ENCODE measurements around the gene EDARADD. TPM values are rescaled to one million over a fixed set of nuclear protein-coding genes. Genes with fewer than 3 reads are reported as not detected.

Gene EDARADD
- total RNA-seq, 3 donors from 2014 or later, result 0.32 to 27.1 (median 20.3) TPM

GRCh38 chr1:236416165-236416564 is 22.1 kb downstream of the EDARADD start:
- TF ChIP-seq POLR2A (IDR thresholded peaks at IDR 0.05) (no peak), POLR2AphosphoS5 (IDR thresholded peaks at IDR 0.05) (no peak), CTCF (IDR thresholded peaks at IDR 0.05) (no peak)
- Histone ChIP-seq H3K4me1 (no peaks in the 10 kb centered on the region), H3K36me3 (no peaks in the 10 kb centered on the region), H3K27ac (no peak overlapping the region), H3K4me3 (no peak overlapping the region), H3K27me3 (no peaks in the 10 kb centered on the region), H3K9me3 (no peaks in the 10 kb centered on the region)
- DNase-seq (ENCODE audit: low spot score in 2 of 2), result no peak
- intact Hi-C loops (cut with DNase I; ENCODE audit: low total_unique reads), result no loop called here

GRCh38 chr1:236417336-236417735 is 23.2 kb downstream of the EDARADD start:
- intact Hi-C loops (cut with DNase I; ENCODE audit: low total_unique reads), result no loop called here
- H3K4me3 ChIP-seq, result no peak overlapping the region
- H3K36me3 ChIP-seq, result no peaks in the 10 kb centered on the region
- no peak for DNase-seq (ENCODE audit: low spot score in 2 of 2)
- H3K27me3 ChIP-seq, result no peaks in the 10 kb centered on the region
- no peaks in the 10 kb centered on the region for H3K9me3 ChIP-seq
- H3K27ac ChIP-seq, result no peak overlapping the region
- TF ChIP-seq POLR2A (IDR thresholded peaks at IDR 0.05) (no peak), CTCF (IDR thresholded peaks at IDR 0.05) (no peak), POLR2AphosphoS5 (IDR thresholded peaks at IDR 0.05) (no peak)
- no peaks in the 10 kb centered on the region for H3K4me1 ChIP-seq

GRCh38 chr1:236419502-236419901 is 25.4 kb downstream of the EDARADD start:
- no peak overlapping the region for H3K4me3 ChIP-seq
- no peaks in the 10 kb centered on the region for H3K36me3 ChIP-seq
- H3K27me3 ChIP-seq, result no peaks in the 10 kb centered on the region
- no peak overlapping the region for H3K27ac ChIP-seq
- no peak for TF ChIP-seq POLR2AphosphoS5 (IDR thresholded peaks at IDR 0.05)
- TF ChIP-seq CTCF (IDR thresholded peaks at IDR 0.05), result no peak
- no peak for TF ChIP-seq POLR2A (IDR thresholded peaks at IDR 0.05)
- no peaks in the 10 kb centered on the region for H3K9me3 ChIP-seq
- intact Hi-C loops (cut with DNase I; ENCODE audit: low total_unique reads), result no loop called here
- H3K4me1 ChIP-seq, result no peaks in the 10 kb centered on the region
- no peak for DNase-seq (ENCODE audit: low spot score in 2 of 2)

- Histone ChIP-seq H3K4me3 (no peak overlapping the region), H3K27ac (no peak overlapping the region), H3K36me3 (no peaks in the 10 kb centered on the region), H3K9me3 (no peaks in the 10 kb centered on the region), H3K27me3 (no peaks in the 10 kb centered on the region), H3K4me1 (no peaks in the 10 kb centered on the region)
- intact Hi-C loops (cut with DNase I; ENCODE audit: low total_unique reads), result no loop called here
- no peak for DNase-seq (ENCODE audit: low spot score in 2 of 2)
- no peak for TF ChIP-seq POLR2A (IDR thresholded peaks at IDR 0.05)
Measured at GRCh38 chr1:236421022-236421421, 26.9 kb downstream of the EDARADD start.

- intact Hi-C loops (cut with DNase I; ENCODE audit: low total_unique reads), result no loop called here
- TF ChIP-seq POLR2AphosphoS5 (IDR thresholded peaks at IDR 0.05) (no peak), POLR2A (IDR thresholded peaks at IDR 0.05) (no peak), CTCF (IDR thresholded peaks at IDR 0.05) (no peak)
- Histone ChIP-seq H3K4me3 (no peak overlapping the region), H3K9me3 (no peaks in the 10 kb centered on the region), H3K36me3 (no peaks in the 10 kb centered on the region), H3K27me3 (no peaks in the 10 kb centered on the region), H3K27ac (no peak overlapping the region), H3K4me1 (no peaks in the 10 kb centered on the region)
- no peak for DNase-seq (ENCODE audit: low spot score in 2 of 2)
Measured at GRCh38 chr1:236421850-236422516, 27.9 kb downstream of the EDARADD start.

- TF ChIP-seq POLR2A (IDR thresholded peaks at IDR 0.05), result no peak
- no peak for TF ChIP-seq CTCF (IDR thresholded peaks at IDR 0.05)
- no peak for TF ChIP-seq POLR2AphosphoS5 (IDR thresholded peaks at IDR 0.05)
- no peak overlapping the region for H3K4me3 ChIP-seq
- no peak for DNase-seq (ENCODE audit: low spot score in 2 of 2)
- H3K4me1 ChIP-seq, result no peaks in the 10 kb centered on the region
- no peaks in the 10 kb centered on the region for H3K27me3 ChIP-seq
- intact Hi-C loops (cut with DNase I; ENCODE audit: low total_unique reads), result no loop called here
- no peaks in the 10 kb centered on the region for H3K36me3 ChIP-seq
- H3K27ac ChIP-seq, result no peak overlapping the region
- no peaks in the 10 kb centered on the region for H3K9me3 ChIP-seq
Measured at GRCh38 chr1:236422517-236422876, 28.4 kb downstream of the EDARADD start.
